ENCODE measurements around the gene RXFP2. TPM values are rescaled to one million over a fixed set of nuclear protein-coding genes. Genes with fewer than 3 reads are reported as not detected.

The RXFP2 gene
- total RNA-seq, 1 donor from 2014 or later = 0.80 TPM

- Mint-ChIP-seq H3K4me1 (ENCODE audit: unreplicated experiment) (peaks cover 12% of the 10 kb centered on the region), H3K27me3 (no peaks in the 10 kb centered on the region), H3K36me3 (no peaks in the 10 kb centered on the region), H3K9me3 (peaks cover 9% of the 10 kb centered on the region), H3K4me3 (no peak overlapping the region), H3K27ac (no peak overlapping the region)
- no peak for DNase-seq (ENCODE audit: extremely low spot score, unreplicated experiment)
- TF ChIP-seq, protein P1, sequence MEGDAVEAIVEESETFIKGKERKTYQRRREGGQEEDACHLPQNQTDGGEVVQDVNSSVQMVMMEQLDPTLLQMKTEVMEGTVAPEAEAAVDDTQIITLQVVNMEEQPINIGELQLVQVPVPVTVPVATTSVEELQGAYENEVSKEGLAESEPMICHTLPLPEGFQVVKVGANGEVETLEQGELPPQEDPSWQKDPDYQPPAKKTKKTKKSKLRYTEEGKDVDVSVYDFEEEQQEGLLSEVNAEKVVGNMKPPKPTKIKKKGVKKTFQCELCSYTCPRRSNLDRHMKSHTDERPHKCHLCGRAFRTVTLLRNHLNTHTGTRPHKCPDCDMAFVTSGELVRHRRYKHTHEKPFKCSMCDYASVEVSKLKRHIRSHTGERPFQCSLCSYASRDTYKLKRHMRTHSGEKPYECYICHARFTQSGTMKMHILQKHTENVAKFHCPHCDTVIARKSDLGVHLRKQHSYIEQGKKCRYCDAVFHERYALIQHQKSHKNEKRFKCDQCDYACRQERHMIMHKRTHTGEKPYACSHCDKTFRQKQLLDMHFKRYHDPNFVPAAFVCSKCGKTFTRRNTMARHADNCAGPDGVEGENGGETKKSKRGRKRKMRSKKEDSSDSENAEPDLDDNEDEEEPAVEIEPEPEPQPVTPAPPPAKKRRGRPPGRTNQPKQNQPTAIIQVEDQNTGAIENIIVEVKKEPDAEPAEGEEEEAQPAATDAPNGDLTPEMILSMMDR (conservative IDR thresholded peaks at IDR 0.05) = no peak
These were observed 66.5 kb downstream of the RXFP2 start for GRCh38 chr13:31805841-31806240.

DNA sequence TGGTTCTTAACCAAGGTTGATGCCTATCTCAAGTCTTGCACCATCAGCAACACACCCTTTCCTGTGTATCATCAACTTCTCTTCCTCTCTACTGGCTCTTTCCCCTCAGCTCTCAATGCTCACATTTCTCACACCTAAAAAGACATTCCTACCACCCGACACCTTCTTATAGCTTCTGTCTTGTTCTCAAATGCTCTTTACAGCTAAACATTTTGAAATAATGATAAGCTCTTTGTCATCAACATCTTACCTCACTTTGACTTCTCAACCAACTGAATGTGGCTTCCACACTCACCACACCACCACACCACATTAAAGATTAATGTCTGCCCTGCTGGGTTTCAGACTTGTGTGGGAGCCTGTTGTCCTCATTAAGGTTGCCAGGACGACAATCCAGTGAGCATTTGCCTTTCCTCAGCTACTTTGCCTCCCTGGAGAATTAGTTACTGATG lies 67.8 kb downstream of the RXFP2 start:
- TF ChIP-seq, protein P1 (conservative IDR thresholded peaks at IDR 0.05) = no peak
- no peak for DNase-seq (ENCODE audit: extremely low spot score, unreplicated experiment)
- no peak overlapping the region for H3K4me3 Mint-ChIP-seq
- H3K36me3 Mint-ChIP-seq = no peaks in the 10 kb centered on the region
- peak overlapping the region; percentile 30 for H3K27ac Mint-ChIP-seq
- peaks cover 9% of the 10 kb centered on the region for H3K9me3 Mint-ChIP-seq
- no peaks in the 10 kb centered on the region for H3K27me3 Mint-ChIP-seq
- peaks cover 12% of the 10 kb centered on the region for H3K4me1 Mint-ChIP-seq (ENCODE audit: unreplicated experiment)

DNA sequence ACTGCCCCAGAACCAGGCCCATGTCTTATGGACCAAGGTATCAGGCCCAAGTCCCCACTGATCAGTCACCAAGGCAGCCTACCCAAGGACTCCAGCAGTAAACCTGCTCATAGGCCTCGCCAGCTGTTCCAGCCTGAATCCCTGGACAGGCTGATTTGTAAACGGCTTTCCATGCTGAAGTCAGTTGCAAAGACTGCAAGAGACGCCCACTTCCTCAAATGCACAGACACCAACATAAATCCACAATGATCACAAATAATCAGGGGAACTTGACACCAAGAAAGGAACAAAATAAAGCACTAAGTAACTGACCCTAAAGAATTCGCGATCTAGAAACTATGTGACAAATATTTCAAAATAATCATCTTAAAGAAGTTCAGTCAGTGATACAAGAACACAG lies 75.2 kb downstream of the RXFP2 start:
- Mint-ChIP-seq H3K4me3 (no peak overlapping the region), H3K9me3 (peaks cover 13% of the 10 kb centered on the region), H3K27me3 (no peaks in the 10 kb centered on the region)

DNA sequence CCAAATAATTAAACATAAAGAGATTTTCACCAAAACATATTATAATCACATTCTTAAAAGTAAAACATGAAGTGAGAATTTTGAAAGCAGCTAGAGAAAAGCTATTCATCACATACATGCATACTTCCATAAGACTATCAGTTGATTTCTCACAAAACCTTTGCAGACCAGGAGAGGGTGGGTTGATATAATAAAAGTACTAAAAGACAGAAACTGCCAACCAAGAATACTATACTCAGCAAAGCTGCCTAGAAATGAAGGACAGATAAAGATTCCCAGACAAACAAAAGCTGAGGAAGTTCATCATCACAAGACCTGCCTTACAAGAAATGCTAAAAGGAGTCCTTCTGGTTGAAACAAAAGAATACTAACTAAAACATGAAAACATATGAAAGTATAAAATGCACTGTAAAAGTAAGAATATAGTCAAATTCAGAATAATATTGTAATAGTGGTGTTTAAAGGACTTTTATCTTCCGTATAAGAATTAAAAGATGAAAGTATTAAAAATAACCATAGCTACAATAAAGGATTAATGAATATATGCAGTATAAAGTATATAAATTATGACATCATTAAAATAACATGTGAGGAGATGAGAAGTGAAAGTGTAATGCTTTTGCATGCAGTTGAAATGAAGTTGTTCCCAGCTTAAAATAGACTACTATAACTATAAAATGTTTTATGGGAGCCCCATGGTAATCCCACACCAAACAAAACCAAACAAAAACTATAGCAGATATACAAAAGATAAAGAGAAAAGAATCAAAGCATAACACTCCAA lies 76.2 kb downstream of the RXFP2 start:
- H3K4me3 Mint-ChIP-seq = no peak overlapping the region
- no peaks in the 10 kb centered on the region for H3K4me1 Mint-ChIP-seq (ENCODE audit: unreplicated experiment)
- no peaks in the 10 kb centered on the region for H3K36me3 Mint-ChIP-seq
- H3K27ac Mint-ChIP-seq = no peak overlapping the region
- TF ChIP-seq, protein P1 (conservative IDR thresholded peaks at IDR 0.05) = no peak
- peaks cover 8% of the 10 kb centered on the region for H3K9me3 Mint-ChIP-seq
- H3K27me3 Mint-ChIP-seq = no peaks in the 10 kb centered on the region
- no peak for DNase-seq (ENCODE audit: extremely low spot score, unreplicated experiment)

More for the DNA sequence above, 75.2 kb downstream of the RXFP2 start:
- DNase-seq (ENCODE audit: extremely low spot score, unreplicated experiment) = no peak
- Mint-ChIP-seq H3K4me1 (ENCODE audit: unreplicated experiment) (no peaks in the 10 kb centered on the region), H3K27ac (no peak overlapping the region), H3K36me3 (no peaks in the 10 kb centered on the region)
- TF ChIP-seq, protein P1 (conservative IDR thresholded peaks at IDR 0.05) = no peak

DNA sequence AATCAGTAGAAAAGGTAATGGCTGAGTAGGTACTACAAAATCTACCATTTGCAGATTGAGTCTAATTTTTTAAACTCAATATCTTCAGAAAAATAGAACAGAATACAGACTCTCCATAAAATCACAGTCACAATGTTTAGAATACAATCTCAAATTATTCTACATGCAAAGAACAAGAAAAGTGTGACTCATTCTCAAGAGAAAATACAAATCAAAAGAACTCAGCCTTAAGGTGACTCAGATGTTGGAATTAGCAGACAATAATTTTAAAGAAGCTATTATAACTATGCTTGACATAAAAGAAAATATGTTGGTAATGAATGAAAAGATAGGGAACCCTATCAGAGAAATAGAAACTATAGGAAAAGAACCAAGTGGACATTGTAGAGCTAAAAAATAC lies 78.9 kb downstream of the RXFP2 start:
- Mint-ChIP-seq H3K36me3 (no peaks in the 10 kb centered on the region), H3K9me3 (peaks cover 8% of the 10 kb centered on the region), H3K27me3 (no peaks in the 10 kb centered on the region), H3K4me3 (no peak overlapping the region), H3K4me1 (ENCODE audit: unreplicated experiment) (no peaks in the 10 kb centered on the region), H3K27ac (no peak overlapping the region)
- TF ChIP-seq, protein P1 (conservative IDR thresholded peaks at IDR 0.05) = no peak
- no peak for DNase-seq (ENCODE audit: extremely low spot score, unreplicated experiment)

Data from type B pancreatic cell (in vitro differentiated cells).